Smooth muscle cell (in vitro differentiated cells): ENCODE data around the gene RFX1. TPM values are rescaled to one million over a fixed set of nuclear protein-coding genes. Genes with fewer than 3 reads are reported as not detected.

Source experiments
- DNase-seq: peaks from one replicate; lab custom pipeline; 2025; ENCODE audit not compliant: unreplicated experiment; lab: John Stamatoyannopoulos, UW
- H2AFZ ChIP-seq: fragments of 200-600 bp; sonication (generic); 2 replicates; pipeline ENCODE4 v1.6.0; 2016; ENCODE audit warnings: antibody characterized with exemption, low read depth, mild to moderate bottlenecking
- H3F3A ChIP-seq: fragments of 200-600 bp; sonication (generic); 2 replicates; pipeline ENCODE4 v1.6.0; 2017; ENCODE audit warnings: antibody characterized with exemption, low read depth
- H3K27ac ChIP-seq: fragments of 200-600 bp; sonication (generic); 2 replicates; pipeline ENCODE4 v1.5.1; 2016; ENCODE audit warnings: low read depth, mild to moderate bottlenecking
- H3K27me3 ChIP-seq: fragments of 200-600 bp; sonication (generic); 2 replicates; pipeline ENCODE4 v1.6.1; 2016; ENCODE audit warnings: low read depth, mild to moderate bottlenecking
- H3K36me3 ChIP-seq: fragments of 200-600 bp; sonication (generic); 2 replicates; pipeline ENCODE4 v1.5.1; 2016; ENCODE audit warnings: low read depth
- H3K4me1 ChIP-seq: fragments of 200-600 bp; sonication (generic); 2 replicates; pipeline ENCODE4 v1.5.1; 2016; ENCODE audit warnings: low read depth
- H3K4me2 ChIP-seq: fragments of 200-600 bp; sonication (generic); 2 replicates; pipeline ENCODE4 v1.6.0; 2016; ENCODE audit warnings: mild to moderate bottlenecking
- H3K4me3 ChIP-seq: fragments of 200-600 bp; sonication (generic); 2 replicates; pipeline ENCODE4 v1.5.1; 2016; ENCODE audit warnings: mild to moderate bottlenecking
- H3K79me2 ChIP-seq: fragments of 200-600 bp; sonication (generic); 2 replicates; pipeline ENCODE4 v1.6.0; 2016; ENCODE audit warnings: low read depth, mild to moderate bottlenecking
- H3K9ac ChIP-seq: fragments of 200-600 bp; sonication (generic); 2 replicates; pipeline ENCODE4 v1.6.0; 2016; ENCODE audit warnings: low read depth
- H3K9me3 ChIP-seq: fragments of 200-600 bp; sonication (generic); replicated peaks from 2 replicates; pipeline ENCODE4 v1.5.1; 2016; ENCODE audit warnings: low read depth
- H4K20me1 ChIP-seq: fragments of 200-600 bp; sonication (generic); 2 replicates; pipeline ENCODE4 v1.6.0; 2016; ENCODE audit warnings: low read depth
- CTCF ChIP-seq: fragments of 200-600 bp; sonication (generic); IDR thresholded peaks from 2 replicates; pipeline ENCODE4 v1.5.1; 2017; ENCODE audit warnings: borderline replicate concordance, mild to moderate bottlenecking, antibody characterized with exemption; ENCODE audit not compliant: insufficient read depth, poor library complexity, severe bottlenecking
- WGBS: methylation state at CpG from one replicate; pipeline ENCODE4 v1.1.7; 2016; ENCODE audit warnings: low lambda C conversion rate; 5-methylcytosine and 5-hydroxymethylcytosine counted together
- polyA plus RNA-seq: library from polyadenylated mRNA; unstranded; fragments of >200 nt; fragmentation: Nextera tagmentation; extraction: Ambion mirVana; gene quantifications from 2 replicates; pipeline ENCODE4 v1.2.1, GENCODE V29; 2016
- total RNA-seq: library from RNA; depleted of rRNA; stranded (reverse); fragments of >200 nt; gene quantifications from 2 replicates; pipeline ENCODE4 v1.2.3, GENCODE V29; 2014

The RFX1 gene
- total and polyA plus RNA-seq, 2 experiments from 2014 or later: 2.2 TPM

DNA sequence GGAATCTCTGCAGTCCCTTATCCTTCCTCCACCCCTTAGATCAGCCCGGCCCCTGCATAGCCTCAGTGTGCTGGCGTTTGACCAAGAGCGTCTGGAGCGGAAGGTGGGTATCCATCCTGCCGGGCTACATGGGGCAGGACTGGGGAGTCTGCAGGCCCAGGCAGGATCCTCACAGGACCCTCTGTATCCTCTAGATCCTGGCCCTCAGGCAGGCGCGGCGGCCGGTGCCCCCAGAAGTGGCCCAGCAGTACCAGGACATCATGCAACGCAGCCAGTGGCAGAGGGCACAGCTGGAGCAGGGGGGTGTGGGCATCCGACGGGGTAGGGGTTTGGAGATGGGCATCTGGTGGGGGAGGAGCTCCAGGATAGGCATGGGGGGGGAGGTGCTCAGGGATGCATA lies 76.8 kb downstream of the RFX1 start:
- H3K9ac ChIP-seq: no peak overlapping the region
- H3K27me3 ChIP-seq: no peaks in the 10 kb centered on the region
- H3K4me3 ChIP-seq: no peak overlapping the region
- no peak overlapping the region for H3K4me2 ChIP-seq
- no peaks in the 10 kb centered on the region for H3F3A ChIP-seq
- H2AFZ ChIP-seq: no peak overlapping the region
- no peaks in the 10 kb centered on the region for H3K4me1 ChIP-seq
- no peaks in the 10 kb centered on the region for H4K20me1 ChIP-seq
- H3K9me3 ChIP-seq: no peaks in the 10 kb centered on the region
- TF ChIP-seq CTCF: no peak
- WGBS: 96% methylated on average over 9 of the region's 12 CpGs
- no peak for DNase-seq
- no peaks in the 10 kb centered on the region for H3K79me2 ChIP-seq
- H3K36me3 ChIP-seq: no peaks in the 10 kb centered on the region
- H3K27ac ChIP-seq: no peak overlapping the region

- Histone ChIP-seq H3K9me3 (no peaks in the 10 kb centered on the region), H3K79me2 (no peaks in the 10 kb centered on the region), H4K20me1 (no peaks in the 10 kb centered on the region), H3K27ac (no peak overlapping the region), H3K4me3 (no peak overlapping the region), H3F3A (no peaks in the 10 kb centered on the region), H3K4me1 (no peaks in the 10 kb centered on the region), H3K27me3 (no peaks in the 10 kb centered on the region), H3K4me2 (no peak overlapping the region), H3K9ac (no peak overlapping the region), H3K36me3 (no peaks in the 10 kb centered on the region), H2AFZ (no peak overlapping the region)
- 98% methylated on average over 8 of the region's 8 CpGs for WGBS
- DNase-seq: no peak
- no peak for TF ChIP-seq CTCF
Measured at GRCh38 chr19:13926715-13927114, 79.4 kb downstream of the RFX1 start.

GRCh38 chr19:13926010-13926409 lies 80.1 kb downstream of the RFX1 start:
- Histone ChIP-seq H3K4me3 (no peak overlapping the region), H3K4me2 (no peak overlapping the region)

More at GRCh38 chr19:13926010-13926409, 80.1 kb downstream of the RFX1 start:
- WGBS: 90% methylated on average over 2 of the region's 4 CpGs
- Histone ChIP-seq H3F3A (no peaks in the 10 kb centered on the region), H3K27ac (no peak overlapping the region), H4K20me1 (no peaks in the 10 kb centered on the region), H3K79me2 (no peaks in the 10 kb centered on the region), H2AFZ (no peak overlapping the region), H3K9me3 (no peaks in the 10 kb centered on the region), H3K27me3 (no peaks in the 10 kb centered on the region), H3K9ac (no peak overlapping the region), H3K4me1 (no peaks in the 10 kb centered on the region), H3K36me3 (no peaks in the 10 kb centered on the region)
- TF ChIP-seq CTCF: no peak
- no peak for DNase-seq
